GM18502 (cell line): Measurements from ENCODE around the gene TULP4.
"Not testable (repeated sequence)": the region's sequence is repeated elsewhere in the genome, so short reads cannot be mapped to it uniquely, and the experiment has no call there.

ENCODE experiments used
- ATAC-seq: cut with Tn5 transposase; IDR thresholded peaks from one replicate; pipeline ENCODE4 v1.9.1; 2021; ENCODE audit warnings: mild to moderate bottlenecking; ENCODE audit not compliant: unreplicated experiment, poor library complexity

The TULP4 gene

GRCh38 chr6:158514991-158515390 is 202.7 kb downstream of the TULP4 start:
- ATAC-seq = no peak

- no peak for ATAC-seq
These were observed 203.8 kb downstream of the TULP4 start for GRCh38 chr6:158516098-158516497.

DNA sequence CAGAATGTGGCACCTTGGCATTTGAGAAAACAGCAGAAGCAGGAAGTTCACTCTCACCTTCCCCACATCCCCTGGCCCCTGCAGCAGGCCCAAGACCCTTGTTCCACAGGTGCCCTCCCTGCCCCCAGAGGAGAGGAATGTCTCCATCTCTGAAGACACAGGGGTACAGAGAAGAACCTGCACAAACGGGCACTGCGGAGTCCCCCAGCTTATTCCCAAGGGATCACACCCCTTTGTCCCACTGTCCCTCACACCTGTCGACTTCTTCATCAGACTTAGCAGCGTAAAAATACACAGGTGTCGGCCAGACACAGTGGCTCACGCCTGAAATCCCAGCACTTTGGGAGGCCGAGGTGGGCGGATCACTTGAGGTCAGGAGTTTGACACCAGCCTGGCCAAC is 204.8 kb downstream of the TULP4 start:
- no peak for ATAC-seq

GRCh38 chr6:158517581-158517980 is 205.3 kb downstream of the TULP4 start:
- peak; percentile 68 for ATAC-seq

DNA sequence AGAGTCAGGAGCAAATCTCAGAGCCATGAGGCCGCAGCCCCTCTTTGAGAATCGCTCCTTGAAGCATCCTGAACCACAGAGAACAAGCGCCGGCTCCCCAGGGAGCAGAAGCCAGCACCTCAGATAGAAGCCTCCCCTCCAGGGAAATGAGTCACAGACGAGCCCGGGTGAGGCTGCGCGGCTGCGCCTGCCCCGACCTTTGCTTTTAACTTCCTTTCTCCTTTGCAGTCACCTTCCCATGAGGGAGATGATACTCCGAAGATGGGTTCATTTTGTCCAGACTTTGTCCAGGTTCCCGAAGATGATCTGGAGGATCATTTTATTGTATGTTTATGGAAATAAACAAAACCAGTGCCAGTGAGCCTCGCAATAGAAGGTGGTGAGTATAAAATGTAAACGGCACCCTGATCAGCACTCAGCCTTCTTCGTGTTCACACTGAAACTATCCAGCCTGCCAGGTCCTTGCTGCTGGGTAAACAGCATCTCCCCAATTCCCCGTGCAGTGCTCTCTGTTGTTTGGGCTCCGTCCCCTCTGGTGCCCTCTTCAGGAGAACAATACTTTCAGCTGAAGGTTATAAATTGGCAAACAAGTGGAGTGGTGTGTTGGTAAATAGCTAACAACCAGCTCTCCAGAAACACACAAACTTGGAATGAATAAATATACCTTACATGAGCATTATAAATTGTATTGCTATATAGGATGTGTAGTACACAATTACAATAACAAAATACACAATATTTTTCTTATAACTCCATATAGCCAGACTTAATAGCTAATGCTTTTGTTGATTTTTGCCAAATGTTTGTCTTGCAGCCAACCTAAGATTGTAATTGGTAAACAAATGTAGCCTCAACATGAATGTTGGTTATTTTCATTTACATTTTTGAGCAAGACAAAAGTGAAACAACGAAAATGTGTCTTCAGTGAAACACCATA is 206.2 kb downstream of the TULP4 start:
- peak; percentile 84 for ATAC-seq

GRCh38 chr6:158519300-158519699 is 207.0 kb downstream of the TULP4 start:
- no peak for ATAC-seq

DNA sequence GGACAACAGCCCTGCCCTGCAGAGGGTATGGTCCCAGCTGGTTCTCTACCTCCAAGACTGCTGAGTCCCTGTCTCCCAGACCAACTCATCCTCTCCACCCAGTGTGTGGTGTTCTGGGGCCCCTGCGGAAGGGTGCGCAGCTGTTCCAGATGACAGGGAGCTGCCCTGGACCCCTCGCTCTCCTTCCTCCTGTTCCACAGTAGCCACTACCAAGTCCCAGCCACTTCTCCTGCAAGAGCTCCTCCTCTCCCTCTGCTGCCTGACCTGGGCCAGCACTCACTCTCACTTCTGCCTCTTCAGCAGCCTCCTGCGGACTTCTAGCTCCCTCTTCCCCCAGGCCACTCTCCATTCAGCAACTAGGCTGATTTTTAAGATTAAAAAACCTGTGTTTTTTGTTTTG is 207.5 kb downstream of the TULP4 start:
- ATAC-seq = no peak

GRCh38 chr6:158520975-158521374 is 208.7 kb downstream of the TULP4 start:
- ATAC-seq = not testable (repeated sequence)

DNA sequence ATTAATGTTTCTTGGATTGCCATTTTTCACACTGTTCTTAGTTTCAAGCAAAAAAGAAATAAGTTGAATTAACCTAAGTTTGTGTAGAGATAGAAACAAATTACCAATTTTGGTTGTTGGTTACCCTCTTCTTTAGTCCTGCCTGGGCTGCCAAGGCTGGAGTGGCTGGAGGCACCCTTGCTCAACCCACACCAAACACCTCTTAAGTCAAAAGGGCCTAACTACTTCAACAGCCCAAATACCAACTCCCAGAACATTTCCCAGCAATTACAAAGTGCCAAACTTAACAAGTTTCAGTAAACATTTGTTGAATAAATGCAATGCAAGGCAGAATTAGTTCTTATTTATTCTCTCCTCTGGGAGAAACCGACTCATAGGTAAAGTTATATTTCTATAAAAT is 209.5 kb downstream of the TULP4 start:
- ATAC-seq = no peak

DNA sequence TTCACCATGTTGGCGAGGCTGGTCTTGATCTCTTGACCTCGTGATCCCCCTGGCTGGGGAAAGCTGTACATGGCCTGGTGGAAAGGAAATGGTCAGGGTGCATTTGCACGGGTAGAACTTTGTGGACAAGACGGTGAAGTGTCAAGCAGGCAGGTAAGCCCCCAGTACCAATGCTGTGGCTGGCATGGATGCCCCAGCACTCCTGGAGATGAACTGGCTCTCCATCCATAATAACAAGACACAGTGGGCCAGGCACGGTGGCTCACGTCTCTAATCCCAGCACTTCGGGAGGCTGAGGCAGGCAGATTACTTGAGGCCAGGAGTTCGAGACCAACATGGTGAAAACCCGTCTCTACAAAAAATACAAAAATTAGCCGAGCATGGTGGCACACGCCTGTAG is 210.4 kb downstream of the TULP4 start:
- ATAC-seq = no peak

DNA sequence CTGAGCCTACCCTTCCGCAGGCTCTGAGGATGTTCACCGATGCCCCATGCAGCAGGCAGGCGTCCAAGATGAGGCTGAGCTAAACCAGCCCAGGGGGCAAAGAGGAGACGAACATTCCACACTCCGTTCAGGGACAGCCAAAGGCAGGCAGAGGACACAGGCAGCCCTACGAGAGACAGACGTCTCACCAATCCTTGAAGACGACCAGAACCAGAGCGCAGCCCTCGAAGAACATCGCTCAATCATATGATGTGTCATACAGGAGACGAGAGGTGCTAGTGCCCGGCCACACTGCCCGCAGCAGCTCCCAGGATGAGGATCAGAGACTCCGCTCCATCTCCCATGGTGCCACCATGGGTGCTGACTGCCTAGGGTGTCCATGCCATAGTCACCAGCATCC is 212.0 kb downstream of the TULP4 start:
- no peak for ATAC-seq

DNA sequence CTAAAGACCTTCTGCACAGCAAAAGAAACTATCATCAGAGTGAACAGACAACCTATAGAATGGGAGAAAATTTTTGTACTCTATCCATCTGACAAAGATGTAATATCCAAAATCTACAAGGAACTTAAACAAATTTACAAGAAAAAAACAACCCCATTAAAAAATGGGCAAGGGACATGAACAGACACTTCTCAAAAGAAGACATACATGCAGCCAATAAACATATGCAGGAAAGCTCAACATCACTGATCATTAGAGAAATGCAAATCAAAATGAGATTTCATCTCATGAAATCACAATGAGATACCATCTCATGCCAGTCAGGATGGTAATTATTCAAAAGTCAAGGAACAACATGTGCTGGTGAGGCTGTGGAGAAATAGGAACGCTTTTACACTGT is 215.6 kb downstream of the TULP4 start:
- ATAC-seq = not testable (repeated sequence)

- no peak for ATAC-seq
These were observed 216.6 kb downstream of the TULP4 start for GRCh38 chr6:158528826-158529225.

DNA sequence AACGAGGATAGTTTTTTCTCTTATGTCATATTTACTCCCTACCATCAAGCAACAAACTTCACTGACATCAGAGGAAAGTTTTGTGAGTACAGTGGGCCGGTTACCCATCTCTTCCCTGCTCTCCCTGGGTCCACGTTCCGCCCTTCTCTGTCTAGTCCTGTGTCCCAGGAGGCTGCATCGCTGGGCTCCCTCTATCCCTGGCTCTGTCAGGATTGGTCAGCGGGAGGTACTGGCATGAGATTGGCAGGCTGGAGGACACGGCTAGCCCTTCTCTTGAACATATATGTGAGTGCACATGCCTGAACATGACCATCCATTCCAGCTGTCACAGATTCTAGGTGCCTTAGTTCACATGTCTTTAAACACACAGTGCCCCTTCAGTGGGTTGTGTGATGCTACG is 217.4 kb downstream of the TULP4 start:
- no peak for ATAC-seq

GRCh38 chr6:158531566-158531965 is 219.3 kb downstream of the TULP4 start:
- ATAC-seq = no peak

DNA sequence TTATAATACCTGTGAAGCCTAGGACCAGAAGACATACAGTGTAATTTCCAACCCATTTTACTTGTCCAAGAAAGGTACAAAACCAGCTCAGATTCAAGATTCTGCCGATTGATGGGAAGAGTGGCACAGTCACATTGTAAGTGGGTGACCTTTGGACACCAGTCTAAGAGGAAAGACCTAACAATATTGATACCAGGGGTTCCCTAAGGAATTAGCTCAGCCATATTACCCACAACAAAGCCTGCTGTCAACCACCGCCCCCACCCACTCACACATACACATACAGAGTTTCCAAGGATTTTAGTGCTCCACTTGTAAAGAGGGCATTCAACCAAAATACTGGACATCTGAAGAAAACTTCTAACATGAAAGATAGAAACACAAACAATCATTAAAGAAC is 219.7 kb downstream of the TULP4 start:
- ATAC-seq = no peak

- no peak for ATAC-seq
These were observed 224.0 kb downstream of the TULP4 start for GRCh38 chr6:158536084-158536890.

DNA sequence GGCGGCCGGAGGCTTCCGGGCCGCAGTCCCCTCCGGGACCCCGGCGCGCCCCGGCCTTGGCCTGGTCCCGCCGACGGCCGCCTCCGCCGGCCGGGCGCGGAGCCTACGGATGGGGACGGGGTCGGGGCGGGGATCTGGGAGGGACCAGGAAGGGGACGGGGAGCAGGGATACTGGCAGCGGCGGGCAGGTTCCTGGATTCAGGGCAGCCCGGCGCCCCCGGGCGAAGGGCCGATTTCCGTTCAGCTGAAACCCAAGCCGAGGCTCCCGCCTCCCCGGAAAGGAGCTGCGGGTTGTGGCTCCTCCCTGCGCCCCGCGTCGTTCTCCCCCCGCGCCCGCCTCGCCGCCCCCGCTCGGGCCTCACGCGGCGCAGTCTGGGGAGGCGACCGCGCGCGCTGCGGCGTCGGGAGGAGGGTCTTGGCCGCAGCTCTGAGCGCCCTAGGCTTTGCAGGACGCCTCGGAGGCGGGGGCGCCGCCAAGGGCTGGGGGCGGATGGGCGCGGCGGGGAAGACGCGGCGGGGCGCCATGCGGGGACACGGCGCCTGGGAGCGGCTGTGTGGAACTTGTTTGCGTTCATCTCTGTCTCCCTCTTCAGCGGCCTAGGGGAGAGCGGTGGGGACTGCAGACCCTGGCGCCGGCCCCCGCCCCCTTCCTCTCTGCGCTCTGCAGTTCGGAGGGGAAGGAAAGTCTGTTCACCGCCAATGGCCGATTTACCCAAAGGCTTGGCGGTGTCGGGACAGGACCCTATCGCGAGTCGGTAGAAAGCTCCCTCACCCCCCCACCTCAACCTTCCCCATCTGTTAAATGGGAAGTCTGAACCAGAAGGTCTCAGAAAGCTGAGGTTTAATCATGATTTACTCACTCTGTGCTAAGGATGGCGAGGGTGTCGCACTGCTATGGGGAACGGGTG is 224.9 kb downstream of the TULP4 start:
- ATAC-seq = no peak

DNA sequence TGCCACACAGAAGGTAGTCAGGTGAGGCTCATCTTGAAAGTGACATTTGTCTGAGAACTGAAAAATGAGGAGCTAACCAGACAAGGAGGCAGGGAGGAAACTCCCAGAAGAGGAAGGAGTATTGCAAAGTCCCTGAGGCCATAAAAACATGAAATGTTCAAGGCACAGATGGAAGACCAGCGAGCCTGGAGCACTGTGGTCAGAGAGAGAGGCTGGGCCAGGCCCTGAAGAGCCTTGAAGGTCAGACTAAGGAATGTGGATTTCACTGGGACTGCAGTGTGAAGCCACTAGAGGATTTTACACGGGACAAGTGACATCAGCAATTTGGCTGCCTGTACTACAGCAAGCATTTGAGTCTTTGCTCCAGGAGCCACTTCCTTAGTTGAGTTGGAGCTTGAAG is 226.5 kb downstream of the TULP4 start:
- no peak for ATAC-seq

DNA sequence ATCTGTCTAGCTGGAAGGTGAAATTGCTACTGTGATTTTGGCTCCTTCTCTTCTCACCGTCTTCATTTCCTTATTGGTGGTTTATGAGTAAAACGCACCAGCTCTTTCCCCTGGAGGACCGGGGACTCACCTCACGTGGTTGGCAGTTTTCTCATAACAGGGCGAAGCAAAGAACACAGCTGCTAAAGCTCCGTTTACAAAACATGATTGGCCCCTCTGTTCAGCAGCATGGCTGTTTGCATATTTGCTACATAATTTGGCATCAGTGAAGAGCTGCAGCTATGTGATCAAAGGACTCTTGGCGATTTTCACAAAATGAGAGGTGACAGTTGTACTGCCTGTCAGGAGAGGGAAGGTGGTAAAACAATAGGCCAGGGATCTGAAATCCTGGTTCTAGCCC is 227.1 kb downstream of the TULP4 start:
- no peak for ATAC-seq
